ENCODE measurements around the gene STPG4. TPM values are rescaled to one million over a fixed set of nuclear protein-coding genes. Genes with fewer than 3 reads are reported as not detected.

The STPG4 gene
- total RNA-seq, 1 experiment from 2014 or later: 0.13 TPM

DNA sequence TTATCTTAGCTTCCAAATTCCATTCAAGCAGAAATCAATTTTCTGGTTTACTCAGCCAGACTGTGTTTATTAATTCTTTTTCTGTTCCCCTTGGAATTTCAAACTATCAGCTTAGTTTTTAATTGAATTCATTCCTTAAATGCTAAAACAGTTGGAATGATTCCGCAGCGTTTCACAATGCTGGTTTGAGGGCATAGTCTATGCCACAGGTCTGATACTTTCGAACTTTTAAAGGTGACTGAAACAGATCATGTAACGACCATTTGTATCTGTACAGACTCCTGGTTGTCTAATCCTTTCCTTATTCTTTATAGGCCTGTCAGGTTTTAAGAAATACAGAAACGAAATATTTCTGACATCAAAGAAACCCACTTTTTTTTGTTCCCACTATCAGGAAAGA is 45.4 kb downstream of the STPG4 start:
- no peak overlapping the region for H3K18ac ChIP-seq (ENCODE audit: insufficient read length, low read depth, low read length)
- Mint-ChIP-seq H3K9me3 (peaks cover 0 to 2% of the 10 kb centered on the region in 2 experiments; a peak in 3 of 5 replicates), H3K4me3 (no peak overlapping the region), H3K27me3 (ENCODE audit: low read depth) (no peaks in the 10 kb centered on the region; the same call in 1 of the 2 replicates), H3K4me1 (0 out of 4 replicates have a peak, but pooled peaks cover 0 to 3% of the 10 kb centered on the region in 2 experiments), H3K36me3 (ENCODE audit: insufficient read depth in 1 of 3, low read depth in 3 of 3) (no peaks in the 10 kb centered on the region), H3K27ac (no peak overlapping the region)
- no peak overlapping the region for H3T11ph ChIP-seq (ENCODE audit: low read length)
- no peak overlapping the region for H2BK5ac ChIP-seq (ENCODE audit: insufficient read length, low read length)
- H2BK20ac ChIP-seq (ENCODE audit: low read depth, low read length, poor library complexity, severe bottlenecking): no peak overlapping the region
- no peak overlapping the region for H2BK12ac ChIP-seq (ENCODE audit: insufficient read length, low read depth, low read length)
- H3K27me3 ChIP-seq (ENCODE audit: insufficient read depth, low read length): no peaks in the 10 kb centered on the region
- H3K9ac ChIP-seq (ENCODE audit: extremely low read depth, insufficient read length, low read length): no peak overlapping the region
- H2BK15ac ChIP-seq (ENCODE audit: low read depth, low read length): no peak overlapping the region
- no peak overlapping the region for H4K5ac ChIP-seq (ENCODE audit: insufficient read length, low read depth, low read length)
- no peak overlapping the region for H3K27ac ChIP-seq (ENCODE audit: insufficient read length, low read depth, low read length)
- no peak overlapping the region for H3K4me2 ChIP-seq (ENCODE audit: insufficient read depth, insufficient read length, low read length)
- H3K4ac ChIP-seq (ENCODE audit: low read depth, low read length): no peak overlapping the region
- H3K79me2 ChIP-seq (ENCODE audit: insufficient read depth, low read length): no peaks in the 10 kb centered on the region
- no peak overlapping the region for H3K23ac ChIP-seq (ENCODE audit: insufficient read length, low read depth, low read length)
- no peak overlapping the region for H4K8ac ChIP-seq (replicated peaks; ENCODE audit: insufficient read length, low read depth, low read length)
- H2AK5ac ChIP-seq (ENCODE audit: insufficient read length, low read length): no peak overlapping the region
- no peak for DNase-seq
- no peak overlapping the region for H2BK120ac ChIP-seq (ENCODE audit: low read depth, low read length, poor library complexity, severe bottlenecking)
- TF ChIP-seq, protein P1, sequence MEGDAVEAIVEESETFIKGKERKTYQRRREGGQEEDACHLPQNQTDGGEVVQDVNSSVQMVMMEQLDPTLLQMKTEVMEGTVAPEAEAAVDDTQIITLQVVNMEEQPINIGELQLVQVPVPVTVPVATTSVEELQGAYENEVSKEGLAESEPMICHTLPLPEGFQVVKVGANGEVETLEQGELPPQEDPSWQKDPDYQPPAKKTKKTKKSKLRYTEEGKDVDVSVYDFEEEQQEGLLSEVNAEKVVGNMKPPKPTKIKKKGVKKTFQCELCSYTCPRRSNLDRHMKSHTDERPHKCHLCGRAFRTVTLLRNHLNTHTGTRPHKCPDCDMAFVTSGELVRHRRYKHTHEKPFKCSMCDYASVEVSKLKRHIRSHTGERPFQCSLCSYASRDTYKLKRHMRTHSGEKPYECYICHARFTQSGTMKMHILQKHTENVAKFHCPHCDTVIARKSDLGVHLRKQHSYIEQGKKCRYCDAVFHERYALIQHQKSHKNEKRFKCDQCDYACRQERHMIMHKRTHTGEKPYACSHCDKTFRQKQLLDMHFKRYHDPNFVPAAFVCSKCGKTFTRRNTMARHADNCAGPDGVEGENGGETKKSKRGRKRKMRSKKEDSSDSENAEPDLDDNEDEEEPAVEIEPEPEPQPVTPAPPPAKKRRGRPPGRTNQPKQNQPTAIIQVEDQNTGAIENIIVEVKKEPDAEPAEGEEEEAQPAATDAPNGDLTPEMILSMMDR (conservative IDR thresholded peaks at IDR 0.05): no peak
- no peaks in the 10 kb centered on the region for H3K9me3 ChIP-seq (ENCODE audit: control insufficient read depth, low read depth, low read length)
- no peak overlapping the region for H4K91ac ChIP-seq (ENCODE audit: insufficient read length, low read depth, low read length)
- no peaks in the 10 kb centered on the region for H4K20me1 ChIP-seq (ENCODE audit: control insufficient read depth, insufficient read depth, insufficient read length)
- WGBS (ENCODE audit: extremely low coverage, insufficient read length, low lambda C conversion rate): no CpG with 5 or more reads among the region's 5 CpGs
- no peak overlapping the region for H3K14ac ChIP-seq (ENCODE audit: insufficient read depth, low read length)
- no peaks in the 10 kb centered on the region for H3K23me2 ChIP-seq (ENCODE audit: insufficient read length, low read depth, low read length, poor library complexity, severe bottlenecking)
- no peaks in the 10 kb centered on the region for H3K4me1 ChIP-seq (ENCODE audit: insufficient read depth, low read length)
- H3K79me1 ChIP-seq (ENCODE audit: insufficient read depth, low read depth, low read length, poor library complexity, severe bottlenecking): no peaks in the 10 kb centered on the region
- H3K56ac ChIP-seq (ENCODE audit: insufficient read length, low read depth, low read length): no peak overlapping the region
- H2AFZ ChIP-seq (ENCODE audit: low read length): no peak overlapping the region
